ENCODE measurements around the gene PPP2R2D. TPM values are rescaled to one million over a fixed set of nuclear protein-coding genes. Genes with fewer than 3 reads are reported as not detected.

PPP2R2D gene
- total RNA-seq, 2 donors from 2014 or later: 43.1 to 52.4 TPM

- Histone ChIP-seq H3K9me3 (no peaks in the 10 kb centered on the region), H3K4me3 (no peak overlapping the region), H3K27me3 (no peaks in the 10 kb centered on the region), H3K36me3 (replicated peaks in 1 of 2; ENCODE audit: insufficient read depth in 1 of 2, low read depth in 2 of 2) (no peaks in the 10 kb centered on the region), H3K27ac (no peak overlapping the region), H3K4me1 (peaks cover 16% of the 10 kb centered on the region)
- intact Hi-C loops (cut with DNase I): no loop called here
- WGBS, 2 donors: 87 to 90% methylated on average over 11 of the region's 11 CpGs
- ATAC-seq: no peak
- DNase-seq: no peak
- TF ChIP-seq, protein P1, sequence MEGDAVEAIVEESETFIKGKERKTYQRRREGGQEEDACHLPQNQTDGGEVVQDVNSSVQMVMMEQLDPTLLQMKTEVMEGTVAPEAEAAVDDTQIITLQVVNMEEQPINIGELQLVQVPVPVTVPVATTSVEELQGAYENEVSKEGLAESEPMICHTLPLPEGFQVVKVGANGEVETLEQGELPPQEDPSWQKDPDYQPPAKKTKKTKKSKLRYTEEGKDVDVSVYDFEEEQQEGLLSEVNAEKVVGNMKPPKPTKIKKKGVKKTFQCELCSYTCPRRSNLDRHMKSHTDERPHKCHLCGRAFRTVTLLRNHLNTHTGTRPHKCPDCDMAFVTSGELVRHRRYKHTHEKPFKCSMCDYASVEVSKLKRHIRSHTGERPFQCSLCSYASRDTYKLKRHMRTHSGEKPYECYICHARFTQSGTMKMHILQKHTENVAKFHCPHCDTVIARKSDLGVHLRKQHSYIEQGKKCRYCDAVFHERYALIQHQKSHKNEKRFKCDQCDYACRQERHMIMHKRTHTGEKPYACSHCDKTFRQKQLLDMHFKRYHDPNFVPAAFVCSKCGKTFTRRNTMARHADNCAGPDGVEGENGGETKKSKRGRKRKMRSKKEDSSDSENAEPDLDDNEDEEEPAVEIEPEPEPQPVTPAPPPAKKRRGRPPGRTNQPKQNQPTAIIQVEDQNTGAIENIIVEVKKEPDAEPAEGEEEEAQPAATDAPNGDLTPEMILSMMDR (IDR thresholded peaks at IDR 0.05): no peak
- no peak for TF ChIP-seq POLR2A (IDR thresholded peaks at IDR 0.05)
Measured at GRCh38 chr10:131920151-131920550, 19.3 kb downstream of the PPP2R2D start.

DNA sequence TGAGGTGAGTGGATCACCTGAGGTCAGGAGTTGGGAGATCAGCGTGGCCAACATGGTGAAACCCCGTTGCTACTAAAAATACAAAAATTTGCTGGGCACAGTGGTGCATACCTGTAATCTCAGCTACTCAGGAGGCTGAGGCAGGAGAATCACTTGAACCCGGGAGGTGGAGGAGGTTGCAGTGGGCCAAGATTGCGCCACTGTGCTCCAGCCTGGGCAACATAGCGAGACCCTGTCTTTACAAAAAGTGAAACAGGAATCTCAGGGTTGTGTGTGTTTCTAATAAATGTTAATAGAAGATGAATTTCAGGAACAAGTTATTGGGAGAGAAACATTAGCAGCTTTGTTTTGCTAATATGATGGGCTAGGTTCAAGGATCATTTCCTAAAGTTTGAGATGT, 19.9 kb downstream of the PPP2R2D start:
- H3K27me3 ChIP-seq: no peaks in the 10 kb centered on the region
- H3K4me3 ChIP-seq: no peak overlapping the region
- intact Hi-C loops (cut with DNase I): no loop called here

DNA sequence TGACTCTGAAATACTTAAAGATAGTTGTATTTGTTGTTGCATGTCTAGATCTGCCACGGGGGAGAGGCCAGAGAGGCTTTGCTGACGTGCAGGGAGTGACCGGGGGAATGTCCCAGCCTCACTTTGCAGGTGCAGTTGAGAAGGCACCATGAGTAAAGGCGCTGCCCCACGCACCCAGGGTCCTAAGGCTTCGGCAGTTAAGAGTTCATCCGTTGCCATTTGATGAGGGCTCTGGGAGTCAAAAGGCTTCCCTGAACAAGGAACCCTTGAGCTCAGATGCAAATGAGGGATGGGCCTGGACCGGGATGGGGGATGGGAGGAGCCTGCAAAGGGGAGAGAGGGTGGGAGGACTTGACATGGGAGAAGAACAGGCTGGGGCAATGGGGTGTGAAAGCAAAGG, 20.4 kb downstream of the PPP2R2D start:
- WGBS, 2 donors: 71 to 73% methylated on average over 8 of the region's 8 CpGs
- no peak for ATAC-seq
- H3K27me3 ChIP-seq: no peaks in the 10 kb centered on the region
- DNase-seq: no peak
- intact Hi-C loops (cut with DNase I): no loop called here
- H3K9me3 ChIP-seq: no peaks in the 10 kb centered on the region
- no peaks in the 10 kb centered on the region for H3K36me3 ChIP-seq (replicated peaks in 1 of 2; ENCODE audit: insufficient read depth in 1 of 2, low read depth in 2 of 2)
- no peak for TF ChIP-seq POLR2A (IDR thresholded peaks at IDR 0.05)
- TF ChIP-seq, protein P1 (IDR thresholded peaks at IDR 0.05): no peak
- H3K4me3 ChIP-seq: no peak overlapping the region
- H3K4me1 ChIP-seq: peaks cover 13% of the 10 kb centered on the region
- H3K27ac ChIP-seq: no peak overlapping the region

More for the DNA sequence above, 19.9 kb downstream of the PPP2R2D start:
- ATAC-seq: no peak
- no peaks in the 10 kb centered on the region for H3K9me3 ChIP-seq
- DNase-seq: no peak
- no peak overlapping the region for H3K27ac ChIP-seq
- peaks cover 12% of the 10 kb centered on the region for H3K4me1 ChIP-seq
- WGBS, 2 donors: 82 to 92% methylated on average over 5 of the region's 5 CpGs
- TF ChIP-seq, protein P1 (IDR thresholded peaks at IDR 0.05): no peak
- TF ChIP-seq POLR2A (IDR thresholded peaks at IDR 0.05): no peak
- H3K36me3 ChIP-seq (replicated peaks in 1 of 2; ENCODE audit: insufficient read depth in 1 of 2, low read depth in 2 of 2): no peaks in the 10 kb centered on the region

- DNase-seq: no peak
- intact Hi-C loops (cut with DNase I): no loop called here
- H3K36me3 ChIP-seq (replicated peaks in 1 of 2; ENCODE audit: insufficient read depth in 1 of 2, low read depth in 2 of 2): no peaks in the 10 kb centered on the region
- H3K9me3 ChIP-seq: no peaks in the 10 kb centered on the region
- no peaks in the 10 kb centered on the region for H3K27me3 ChIP-seq
- ATAC-seq: no peak
- H3K4me1 ChIP-seq: peaks cover 30% of the 10 kb centered on the region
- H3K4me3 ChIP-seq: no peak overlapping the region
- WGBS, 2 donors: 90 to 93% methylated on average over 11 of the region's 11 CpGs
- TF ChIP-seq, protein P1 (IDR thresholded peaks at IDR 0.05): no peak
- no peak for TF ChIP-seq POLR2A (IDR thresholded peaks at IDR 0.05)
- no peak overlapping the region for H3K27ac ChIP-seq
Measured at GRCh38 chr10:131923038-131923756, 22.4 kb downstream of the PPP2R2D start.

All from body of pancreas (tissue), 4 donors.